Esophagus squamous epithelium (tissue), 5 donors: ENCODE measurements around the gene PLCB3. TPM values are rescaled to one million over a fixed set of nuclear protein-coding genes. Genes with fewer than 3 reads are reported as not detected.
"Not testable (repeated sequence)": the region's sequence is repeated elsewhere in the genome, so short reads cannot be mapped to it uniquely, and the experiment has no call there.

Source experiments
- DNase-seq: peaks from one replicate; lab custom pipeline; 2025; lab: John Stamatoyannopoulos, UW
- H3K27ac ChIP-seq, 4 donors: fragments of 200-600 bp; sonication (generic); one replicate each; pipeline ENCODE4 v1.5.1; 2016 to 2019; ENCODE audit warnings: mild to moderate bottlenecking in 1 of 4
- H3K27me3 ChIP-seq, 4 donors: fragments of 200-600 bp; sonication (generic); 1 replicate in 3 of 4; 2 replicates in 1 of 4; pipeline versions ENCODE4 v1.5.1 to v1.6.0; 2017 to 2021; ENCODE audit warnings: antibody characterized with exemption in 1 of 4
- H3K36me3 ChIP-seq, 3 donors: fragments of 200-600 bp; sonication (generic); one replicate each; pipeline ENCODE4 v1.5.1; 2016 to 2019
- H3K4me1 ChIP-seq, 3 donors: fragments of 200-600 bp; sonication (generic); one replicate each; pipeline ENCODE4 v1.5.1; 2017 to 2019
- H3K4me3 ChIP-seq, 4 donors: fragments of 200-600 bp; sonication (generic); 1 replicate in 3 of 4; 2 replicates in 1 of 4; pipeline ENCODE4 v1.5.1; 2016 to 2019; ENCODE audit warnings: mild to moderate bottlenecking in 2 of 4, moderate library complexity in 1 of 4
- H3K9me3 ChIP-seq, 3 donors: fragments of 200-600 bp; sonication (generic); one replicate each; pipeline ENCODE4 v1.5.1; 2016 to 2019
- CTCF ChIP-seq, 6 experiments: fragments of 450-650 bp in 4 of 6; fragments of 200-600 bp in 2 of 6; sonication (generic) in 2 of 6; IDR thresholded peaks; one replicate each; pipeline ENCODE4 v1.5.1; 2016 to 2019; ENCODE audit warnings: antibody characterized with exemption in 6 of 6, mild to moderate bottlenecking in 4 of 6, moderate library complexity in 4 of 6
- POLR2A ChIP-seq, 4 donors: fragments of 450-650 bp; IDR thresholded peaks; one replicate each; pipeline ENCODE4 v1.6.1; 2017; ENCODE audit warnings: antibody characterized with exemption in 4 of 4, mild to moderate bottlenecking in 4 of 4, moderate library complexity in 3 of 4
- WGBS, 2 donors: methylation state at CpG; one replicate each; pipeline ENCODE4 v1.1.5; 2018; 5-methylcytosine and 5-hydroxymethylcytosine counted together
- intact Hi-C: fragments of 100-400 bp; cut with DNase I; formaldehyde crosslinking; loops from one replicate; pipeline ENCODE4 v1.15.0; 2022
- total RNA-seq, 4 donors: library from RNA; depleted of rRNA; stranded (reverse); fragments of >200 nt; gene quantifications; one replicate each; pipeline ENCODE4 v1.1.0, GENCODE V29; 2016
- donor health status: DM: yes; HTN: yes; CAD: no.

Gene PLCB3
- total RNA-seq, 4 donors from 2014 or later: 29.8 to 54.5 (median 42.4) TPM

- peak overlapping the region; percentile 48 to 83 (median 74) for H3K27ac ChIP-seq
- H3K9me3 ChIP-seq: no peaks in the 10 kb centered on the region
- H3K4me3 ChIP-seq: peak overlapping the region in 2 of 4 donors; percentile 6 to 35
- TF ChIP-seq POLR2A (IDR thresholded peaks at IDR 0.05) (no peak), CTCF (IDR thresholded peaks at IDR 0.05) (no peak)
- no peaks in the 10 kb centered on the region for H3K27me3 ChIP-seq
- intact Hi-C loops: no loop called here
- H3K36me3 ChIP-seq: peaks cover 7 to 37% (median 26%) of the 10 kb centered on the region in 3 donors
- DNase-seq: no peak
- H3K4me1 ChIP-seq: peaks cover 35 to 78% (median 45%) of the 10 kb centered on the region in 3 donors
- WGBS, 2 donors: 58 to 65% methylated on average over 2 to 10 of the region's 18 CpGs
Measured at GRCh38 chr11:64313491-64314145, 62.3 kb downstream of the PLCB3 start.

GRCh38 chr11:64314146-64314804, 62.9 kb downstream of the PLCB3 start:
- intact Hi-C loops: no loop called here

GRCh38 chr11:64314805-64315561, 63.7 kb downstream of the PLCB3 start:
- Histone ChIP-seq H3K4me3 (no peak overlapping the region), H3K9me3 (no peaks in the 10 kb centered on the region), H3K27ac (peak overlapping the region in 3 of 4 donors; percentile 48 to 83 (median 72)), H3K4me1 (peaks cover 48 to 87% (median 58%) of the 10 kb centered on the region in 3 donors), H3K27me3 (no peaks in the 10 kb centered on the region), H3K36me3 (peaks cover 7 to 31% (median 26%) of the 10 kb centered on the region in 3 donors)
- intact Hi-C loops: no loop called here
- 84 to 86% methylated on average over 15 to 18 of the region's 24 CpGs for WGBS, 2 donors
- no peak for TF ChIP-seq CTCF (IDR thresholded peaks at IDR 0.05)
- no peak for TF ChIP-seq POLR2A (IDR thresholded peaks at IDR 0.05)
- no peak for DNase-seq

More at GRCh38 chr11:64314146-64314804, 62.9 kb downstream of the PLCB3 start:
- no peaks in the 10 kb centered on the region for H3K27me3 ChIP-seq
- peak overlapping the region in 2 of 4 donors; percentile 6 to 35 for H3K4me3 ChIP-seq
- no peak for DNase-seq
- no peaks in the 10 kb centered on the region for H3K9me3 ChIP-seq
- TF ChIP-seq CTCF (IDR thresholded peaks at IDR 0.05) (no peak), POLR2A (IDR thresholded peaks at IDR 0.05) (no peak)
- H3K36me3 ChIP-seq: peaks cover 7 to 31% (median 26%) of the 10 kb centered on the region in 3 donors
- H3K27ac ChIP-seq: peak overlapping the region; percentile 48 to 83 (median 74)
- H3K4me1 ChIP-seq: peaks cover 41 to 85% (median 51%) of the 10 kb centered on the region in 3 donors
- WGBS, 2 donors: 81 to 83% methylated on average over 8 to 15 of the region's 19 CpGs

- peak overlapping the region in 2 of 4 donors; percentile 76 to 91 for H3K4me3 ChIP-seq
- DNase-seq, H3K9me3 ChIP-seq, intact Hi-C loops, H3K27me3 ChIP-seq: not testable (repeated sequence)
- WGBS, 2 donors: 40 to 83% methylated on average over 2 to 4 of the region's 25 CpGs
- H3K36me3 ChIP-seq: peaks cover 7 to 38% (median 26%) of the 10 kb centered on the region in 3 donors
- peak overlapping the region; percentile 92 to 99 (median 98) for H3K27ac ChIP-seq
- peaks cover 52 to 87% (median 60%) of the 10 kb centered on the region in 3 donors for H3K4me1 ChIP-seq
Measured at GRCh38 chr11:64315667-64316526, 64.6 kb downstream of the PLCB3 start.
